Fibroblast of skin of left biceps (primary cell): ENCODE results near the gene ATP2C2.

Experiments used
- DNase-seq, 2 experiments: peaks; one replicate each; pipeline ENCODE4 v3.0.0-alpha.2; 2013; ENCODE audit warnings: low read depth in 2 of 2

The ATP2C2 gene

DNA sequence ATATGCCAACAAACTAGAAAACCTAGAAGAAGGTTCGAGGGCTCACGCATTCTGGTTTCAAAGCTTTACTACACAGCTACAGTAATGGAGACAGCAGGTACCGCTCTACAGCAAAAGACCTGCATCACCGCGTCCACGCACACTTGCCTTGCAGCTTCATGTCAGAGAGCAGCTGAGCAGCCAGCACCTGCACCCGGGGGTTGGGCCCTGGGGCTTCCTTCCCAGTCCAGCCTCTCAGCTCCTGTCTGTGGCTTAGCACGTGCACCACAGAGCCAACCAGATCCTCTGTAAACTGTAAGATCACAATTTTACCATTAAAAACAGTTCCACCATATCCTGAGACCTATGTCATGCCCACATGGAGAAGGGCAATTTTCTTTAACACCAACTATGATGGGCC is 120.8 kb downstream of the ATP2C2 start:
- no peak for DNase-seq

DNA sequence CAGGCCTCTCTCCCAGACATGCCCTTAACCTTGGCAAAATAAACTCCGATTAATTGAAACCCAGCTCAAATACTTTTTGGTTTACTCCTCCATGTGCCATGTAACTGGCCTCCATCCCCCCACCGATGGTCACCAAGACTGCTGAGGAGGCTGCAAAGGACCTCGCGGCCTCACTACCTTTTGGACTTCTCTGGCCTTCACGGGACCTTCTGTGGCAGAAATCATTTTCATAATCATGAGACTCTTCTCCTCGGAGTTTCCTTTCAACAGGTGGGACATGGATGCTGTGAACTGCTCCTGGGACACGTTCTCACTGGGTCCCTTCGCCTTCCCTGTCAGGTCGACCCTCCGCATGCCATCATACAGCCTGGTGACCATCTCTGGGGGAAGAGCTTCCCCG is 127.2 kb downstream of the ATP2C2 start:
- DNase-seq: no peak

DNA sequence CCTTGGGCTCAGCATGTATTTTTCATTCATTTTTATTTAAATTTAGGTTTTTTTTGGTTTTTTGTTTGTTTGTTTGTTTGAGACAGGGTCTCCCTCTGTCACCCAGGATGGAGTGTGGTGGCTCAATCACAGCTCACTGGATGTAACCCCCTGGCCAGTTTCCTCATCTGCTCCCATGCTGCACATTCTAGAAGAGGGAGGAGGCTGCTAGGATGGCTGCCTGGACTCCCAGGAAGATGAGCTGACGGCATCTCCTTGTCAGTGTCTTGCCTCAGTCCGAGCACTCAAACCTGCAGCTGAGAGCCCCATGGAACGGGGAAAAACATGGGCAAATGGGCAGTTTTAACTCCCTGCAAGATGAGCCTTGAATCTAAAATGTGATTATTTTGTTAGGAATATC is 128.7 kb downstream of the ATP2C2 start:
- DNase-seq: no peak

GRCh38 chr16:84497418-84498222 is 129.3 kb downstream of the ATP2C2 start:
- DNase-seq: no peak

- no peak for DNase-seq
Measured at GRCh38 chr16:84498223-84498610, 129.9 kb downstream of the ATP2C2 start.

- no peak for DNase-seq
Measured at GRCh38 chr16:84498859-84499620, 130.7 kb downstream of the ATP2C2 start.

GRCh38 chr16:84499638-84500037 is 131.3 kb downstream of the ATP2C2 start:
- no peak for DNase-seq

- DNase-seq: no peak
Measured at GRCh38 chr16:84500531-84500930, 132.2 kb downstream of the ATP2C2 start.

DNA sequence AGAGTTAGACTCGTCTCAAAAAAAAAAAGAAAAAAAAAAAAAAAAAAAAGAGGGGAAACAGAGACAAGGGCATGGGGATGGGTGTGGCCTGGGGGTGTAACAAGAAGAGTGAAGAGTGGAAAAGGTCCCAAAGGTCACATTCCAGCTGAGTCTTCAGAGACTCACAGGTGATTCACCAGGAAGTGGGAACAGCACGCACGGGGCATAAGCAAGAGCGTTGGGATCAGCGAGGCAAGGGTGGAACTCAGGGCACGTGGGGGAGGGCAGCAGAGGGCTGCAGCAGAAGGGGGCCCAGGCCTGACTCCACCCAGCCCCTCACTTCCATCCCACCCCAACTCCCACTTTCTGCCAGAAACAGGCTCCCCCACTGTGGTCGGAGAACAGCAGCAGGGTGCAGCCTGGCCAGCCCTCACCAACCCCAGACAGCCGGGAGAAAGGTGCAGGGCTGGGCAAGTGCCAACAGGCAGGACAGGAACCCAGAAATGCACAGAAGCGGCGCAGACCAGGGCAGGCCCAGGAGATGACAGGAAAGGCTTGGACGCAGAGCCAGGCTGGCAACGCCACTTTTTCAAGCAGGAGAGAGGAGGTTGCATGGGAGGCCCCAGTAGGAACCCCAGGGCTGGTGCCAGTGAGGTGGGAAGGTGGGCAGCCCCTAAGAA is 132.9 kb downstream of the ATP2C2 start:
- DNase-seq: no peak

- no peak for DNase-seq
Measured at GRCh38 chr16:84502075-84502474, 133.7 kb downstream of the ATP2C2 start.

- no peak for DNase-seq
Measured at GRCh38 chr16:84502581-84502980, 134.2 kb downstream of the ATP2C2 start.

DNA sequence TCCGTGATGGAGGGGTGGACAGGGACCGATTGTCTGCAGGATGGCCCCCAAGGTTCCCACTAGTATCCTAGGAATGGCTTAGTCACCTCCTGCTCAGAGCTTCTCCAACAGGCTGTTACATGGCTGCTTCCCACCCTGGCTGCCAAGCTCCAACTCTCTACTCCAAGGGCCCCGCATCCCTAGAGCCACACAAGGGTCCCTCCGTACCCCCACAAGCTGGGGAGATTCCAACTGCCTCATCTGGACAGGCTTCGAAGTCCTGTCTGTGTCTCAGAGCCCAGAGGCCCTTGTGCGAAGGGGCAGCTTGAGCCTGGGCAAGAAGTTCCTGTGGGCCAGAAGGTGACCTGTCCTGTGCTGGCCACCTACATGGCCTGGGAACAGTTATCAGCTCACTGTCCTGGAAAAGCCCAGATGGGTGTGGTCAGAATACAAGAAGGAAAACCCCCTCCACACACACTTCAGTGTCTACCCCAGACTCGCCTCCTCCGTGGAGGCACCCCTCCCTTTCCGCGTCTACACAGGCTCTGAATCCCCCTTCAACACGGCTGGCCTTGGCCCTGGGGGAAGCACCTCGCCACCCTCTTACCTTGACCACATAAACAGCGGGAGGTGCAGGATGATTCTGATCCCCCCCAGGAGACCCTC is 135.5 kb downstream of the ATP2C2 start:
- no peak for DNase-seq

GRCh38 chr16:84504420-84505248 is 136.3 kb downstream of the ATP2C2 start, which contains the start of gene MEAK7:
MEAK7 (minus strand) TSS chr16:84504659; CDS start chr16:84498086, 6,573 bp downstream.
- peak; percentile 96 for DNase-seq

DNA sequence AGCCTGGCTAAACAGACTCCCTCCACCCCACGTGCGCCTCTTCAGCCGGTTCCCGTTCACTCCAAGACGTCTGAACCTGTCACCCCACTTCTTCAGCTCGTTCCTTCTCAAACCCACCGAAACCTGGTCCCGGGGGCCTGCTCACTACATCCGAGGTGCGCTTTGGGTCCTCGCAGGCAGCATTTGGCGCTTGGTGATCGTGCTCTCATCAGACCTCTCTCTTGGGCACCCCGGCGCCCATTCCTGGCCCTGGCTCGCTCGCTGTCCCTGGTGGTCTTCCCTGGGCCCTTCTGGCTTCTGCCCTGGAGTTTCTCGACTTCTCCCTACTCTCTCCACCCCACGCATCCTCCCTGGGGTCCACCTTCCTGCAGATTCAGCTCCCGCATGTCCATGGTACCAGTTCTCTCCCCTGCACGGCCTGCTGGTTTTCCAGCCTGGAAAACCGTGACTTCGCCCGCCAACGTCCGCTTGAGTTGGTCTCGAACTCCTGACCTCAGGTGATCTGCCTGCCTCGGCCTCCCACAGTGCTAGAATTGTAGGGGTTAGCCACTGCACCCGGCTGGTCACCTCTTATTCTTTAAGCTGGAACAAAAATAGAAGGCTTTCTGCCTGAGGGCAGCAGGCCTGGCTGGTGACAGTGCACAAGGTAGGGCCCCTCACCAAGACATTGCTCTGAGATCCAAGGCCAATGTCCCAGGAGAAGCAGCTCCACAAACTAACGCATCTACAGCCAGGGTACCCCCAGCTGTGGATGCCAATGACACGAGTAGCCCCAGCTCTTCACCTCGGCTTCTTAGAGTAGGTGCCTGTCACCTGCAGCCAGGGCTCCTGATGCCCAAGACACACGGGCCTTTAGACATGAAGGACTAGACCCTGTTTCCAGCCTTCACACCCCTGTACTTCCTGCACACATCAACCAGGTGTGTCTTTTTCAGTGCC is 137.2 kb downstream of the ATP2C2 start:
- DNase-seq: no peak

GRCh38 chr16:84507011-84507982 is 139.0 kb downstream of the ATP2C2 start:
- DNase-seq: no peak

DNA sequence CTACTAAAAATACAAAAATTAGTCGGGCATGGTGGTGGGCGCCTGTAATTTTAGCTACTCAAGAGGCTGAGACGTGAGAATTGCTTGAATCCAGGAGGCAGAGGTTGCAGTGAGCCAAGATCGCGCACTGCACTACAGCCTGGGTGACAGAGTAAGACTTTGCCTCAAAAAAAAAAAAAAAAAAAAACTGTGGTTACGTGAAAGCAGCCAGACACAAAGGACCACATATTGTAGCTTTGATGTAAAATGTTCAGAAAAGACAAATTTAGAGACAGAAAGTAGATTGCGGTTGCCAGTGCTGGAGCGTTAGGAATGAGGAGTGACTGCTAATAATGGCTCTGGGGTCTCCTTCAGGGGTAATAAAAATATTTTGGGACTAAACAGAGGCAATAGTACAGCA is 140.2 kb downstream of the ATP2C2 start:
- DNase-seq: no peak

GRCh38 chr16:84509032-84509950 is 141.0 kb downstream of the ATP2C2 start:
- no peak for DNase-seq
